IMR-90 (cell line): ENCODE results near the gene TMED6. TPM values are rescaled to one million over a fixed set of nuclear protein-coding genes. Genes with fewer than 3 reads are reported as not detected.

ENCODE experiments used
- ATAC-seq: fragments of 200-7000 bp; cut with Tn5 transposase; 2 replicates; pipeline ENCODE4 v1.9.1; 2020; ENCODE audit warnings: low read depth, mild to moderate bottlenecking, moderate library complexity
- BruUV-seq: library from RNA; stranded (reverse); fragments of 400-500 nt; replicated peaks from 2 replicates; lab custom pipeline; 2021; lab: Mats Ljungman, UMichigan
- CTCF ChIA-PET: fragments of 300-600 bp; formaldehyde crosslinking; extraction: SDS; loops from one replicate; lab custom pipeline; 2021; ENCODE audit warnings: antibody characterized with exemption; lab: Yijun Ruan, JAX
- POLR2A ChIA-PET: fragments of 300-600 bp; sonication (Branson Sonifier 250); formaldehyde crosslinking; loops from one replicate; lab custom pipeline; 2022; ENCODE audit warnings: antibody characterized with exemption; ENCODE audit not compliant: unreplicated experiment; lab: Charles Lee
- DNase-seq: peaks from one replicate; pipeline ENCODE4 v3.0.0; 2013
- H2AFZ ChIP-seq: replicated peaks from 2 replicates; pipeline ENCODE3; 2013; ENCODE audit warnings: low read length, mild to moderate bottlenecking; ENCODE audit not compliant: poor library complexity
- H2AK5ac ChIP-seq: 2 replicates; pipeline ENCODE4 v1.6.1; 2013; ENCODE audit warnings: low read depth, low read length, inconsistent platforms
- H2AK9ac ChIP-seq: replicated peaks from 2 replicates; pipeline ENCODE3; 2013; ENCODE audit warnings: mild to moderate bottlenecking, low read depth, low read length, moderate library complexity; ENCODE audit not compliant: poor library complexity
- H2BK120ac ChIP-seq: 2 replicates; pipeline ENCODE4 v1.6.1; 2013; ENCODE audit warnings: low read depth, low read length, inconsistent platforms
- H2BK15ac ChIP-seq: 3 replicates; pipeline ENCODE4 v1.6.1; 2013; ENCODE audit warnings: low read depth, low read length, inconsistent platforms
- H2BK20ac ChIP-seq: 2 replicates; pipeline ENCODE4 v1.6.1; 2013; ENCODE audit warnings: low read depth, mild to moderate bottlenecking, inconsistent platforms, low read length, moderate library complexity
- H2BK5ac ChIP-seq: 2 replicates; pipeline ENCODE4 v1.6.1; 2013; ENCODE audit warnings: mild to moderate bottlenecking, low read depth, low read length, inconsistent platforms; ENCODE audit not compliant: poor library complexity, severe bottlenecking
- H3K14ac ChIP-seq: replicated peaks from 2 replicates; pipeline ENCODE4 v1.6.1; 2013; ENCODE audit warnings: low read depth, low read length, inconsistent platforms
- H3K18ac ChIP-seq: 2 replicates; pipeline ENCODE4 v1.6.1; 2013; ENCODE audit warnings: low read depth, low read length, control low read depth
- H3K23ac ChIP-seq: 2 replicates; pipeline ENCODE4 v1.6.1; 2013; ENCODE audit warnings: low read depth, low read length, inconsistent platforms
- H3K27ac ChIP-seq: 2 replicates; pipeline ENCODE4 v1.5.1; 2013; ENCODE audit warnings: mild to moderate bottlenecking, control low read depth, low read length; ENCODE audit not compliant: insufficient read depth
- H3K27me3 ChIP-seq: 2 replicates; pipeline ENCODE4 v1.6.1; 2013; ENCODE audit warnings: low read length; ENCODE audit not compliant: control insufficient read depth, insufficient read depth
- H3K36me3 ChIP-seq: 2 replicates; pipeline ENCODE4 v1.6.1; 2013; ENCODE audit warnings: low read length, mixed read lengths; ENCODE audit not compliant: control insufficient read depth, insufficient read depth
- H3K4ac ChIP-seq: 2 replicates; pipeline ENCODE4 v1.6.1; 2013; ENCODE audit warnings: low read depth, low read length, inconsistent platforms
- H3K4me1 ChIP-seq: 2 replicates; pipeline ENCODE4 v1.6.1; 2013; ENCODE audit warnings: low read length, mixed read lengths; ENCODE audit not compliant: control insufficient read depth, insufficient read depth
- H3K4me2 ChIP-seq: 2 replicates; pipeline ENCODE4 v1.6.1; 2013; ENCODE audit warnings: low read depth, mild to moderate bottlenecking, control low read depth, low read length, moderate library complexity
- H3K4me3 ChIP-seq: 2 replicates; pipeline ENCODE4 v1.5.1; 2013; ENCODE audit warnings: low read depth, mild to moderate bottlenecking, control low read depth, low read length, moderate library complexity; ENCODE audit not compliant: insufficient read depth
- H3K56ac ChIP-seq: 2 replicates; pipeline ENCODE4 v1.6.1; 2013; ENCODE audit warnings: low read length, inconsistent platforms; ENCODE audit not compliant: insufficient read depth; ENCODE audit errors: extremely low read depth
- H3K79me1 ChIP-seq, 2 experiments: 2 replicates each; pipeline ENCODE4 v1.6.1; 2013; ENCODE audit warnings: low read length in 2 of 2, inconsistent platforms in 1 of 2, low read depth in 1 of 2
- H3K9ac ChIP-seq: 2 replicates; pipeline ENCODE4 v1.6.1; 2013; ENCODE audit warnings: low read depth, low read length, control low read depth
- H3K9me1 ChIP-seq: 2 replicates; pipeline ENCODE4 v1.6.1; 2013; ENCODE audit warnings: low read length, inconsistent platforms; ENCODE audit not compliant: insufficient read depth
- H3K9me3 ChIP-seq: 2 replicates; pipeline ENCODE4 v1.6.1; 2013; ENCODE audit warnings: low read length; ENCODE audit not compliant: control insufficient read depth, insufficient read depth
- H4K20me1 ChIP-seq: 2 replicates; pipeline ENCODE4 v1.6.1; 2013; ENCODE audit warnings: low read length, inconsistent platforms; ENCODE audit not compliant: insufficient read depth
- H4K5ac ChIP-seq: 2 replicates; pipeline ENCODE4 v1.6.1; 2013; ENCODE audit warnings: mild to moderate bottlenecking, low read depth, low read length, control low read depth
- H4K8ac ChIP-seq, 2 experiments: 2 replicates each; pipeline ENCODE4 v1.6.1; 2013; ENCODE audit warnings: low read depth in 2 of 2, low read length in 2 of 2, control low read depth in 1 of 2, inconsistent platforms in 1 of 2
- H4K91ac ChIP-seq: 2 replicates; pipeline ENCODE4 v1.6.1; 2013; ENCODE audit warnings: low read depth, low read length, inconsistent platforms; ENCODE audit not compliant: insufficient read depth
- CEBPB ChIP-seq: IDR thresholded peaks from 2 replicates; pipeline ENCODE4 v1.6.1; 2012; ENCODE audit warnings: low read depth, low read length, improper control_type of control experiment
- CHD1 ChIP-seq: IDR thresholded peaks from 2 replicates; pipeline ENCODE4 v1.6.1; 2012; ENCODE audit warnings: low read depth, low read length, improper control_type of control experiment
- NFE2L2 ChIP-seq: fragments of 150-350 bp; IDR thresholded peaks from 2 replicates; pipeline ENCODE4 v1.6.1; 2016; ENCODE audit warnings: low read depth, mild to moderate bottlenecking, low read length
- SMC3 ChIP-seq: fragments of 150-350 bp; IDR thresholded peaks from 2 replicates; pipeline ENCODE4 v1.6.1; 2016; ENCODE audit warnings: low read depth, mild to moderate bottlenecking, antibody characterized with exemption, low read length, moderate library complexity
- WGBS, 2 experiments: methylation state at CpG; one replicate each; pipeline versions ENCODE4 v1.1.5 to v1.1.7; 2013; ENCODE audit warnings: missing lambda C conversion rate in 2 of 2; ENCODE audit not compliant: insufficient read length in 1 of 2; ENCODE audit errors: extremely low coverage in 2 of 2; 5-methylcytosine and 5-hydroxymethylcytosine counted together
- dilution Hi-C: fragments of 300-500 bp; cut with HindIII; formaldehyde crosslinking; loops from one replicate; pipeline ENCODE4 v1.14.3; 2018; ENCODE audit warnings: low sequenced_read_pairs; ENCODE audit not compliant: unreplicated experiment
- in situ Hi-C: fragments of 300-500 bp; cut with MboI; formaldehyde crosslinking; loops from 3 replicates; pipeline ENCODE4 v1.14.3; 2019; ENCODE audit warnings: low sequenced_read_pairs, inconsistent platforms, mixed read lengths
- intact Hi-C: fragments of 100-400 bp; cut with micrococcal nuclease; formaldehyde crosslinking; loops from 2 replicates; pipeline ENCODE4 v1.10.0; 2022
- polyA plus RNA-seq, 3 experiments: library from polyadenylated mRNA; depleted of rRNA; stranded (reverse); fragments of >200 nt; gene quantifications; 2 replicates each; pipeline ENCODE4 v1.2.3, GENCODE V29; 2012; ENCODE audit warnings: low replicate concordance in 1 of 3
- total RNA-seq: library from RNA; depleted of rRNA; stranded (reverse); fragments of >200 nt; gene quantifications from 2 replicates; pipeline ENCODE4 v1.2.3, GENCODE V29; 2012

TMED6 gene
- total and polyA plus RNA-seq, 2 of the 4 experiments (the other 2 are of a cell fraction) = 0.10 TPM; not detected in 1

DNA sequence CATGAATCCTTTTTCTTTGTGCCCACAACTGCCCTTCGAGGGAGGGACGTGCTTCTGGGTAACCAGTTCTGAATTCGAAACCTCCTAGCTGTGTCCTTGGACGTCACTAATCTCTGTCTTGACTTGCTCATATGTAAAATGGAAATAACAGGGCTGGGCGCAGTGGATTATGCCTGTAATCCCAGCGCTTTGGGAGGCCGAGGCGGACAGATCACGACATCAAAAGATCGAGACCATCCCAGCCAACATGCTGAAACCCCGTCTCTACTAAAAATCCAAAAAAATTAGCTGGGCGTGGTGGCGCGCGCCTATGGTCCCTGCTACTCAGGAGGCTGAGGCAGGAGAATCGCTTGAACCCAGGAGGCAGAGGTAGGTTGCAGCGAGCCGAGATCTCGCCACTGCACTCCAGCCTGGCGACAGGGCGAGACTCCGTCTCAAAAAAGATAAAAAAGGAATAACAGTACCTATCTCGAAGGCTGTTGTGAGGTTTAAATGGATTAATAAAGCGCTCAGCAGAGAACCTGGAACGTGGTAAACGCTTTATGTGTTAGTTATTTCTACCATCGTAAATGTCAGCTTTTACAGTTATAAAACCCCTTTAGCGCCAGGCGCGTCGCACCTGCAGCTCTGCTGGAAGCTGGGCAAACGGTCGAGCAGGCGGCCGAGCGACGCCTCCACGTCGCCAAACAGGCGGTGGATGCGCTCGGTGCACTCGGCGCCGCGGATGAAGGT, 12.9 kb downstream of the TMED6 start:
- ChIA-PET CTCF (no interaction called here), POLR2A (interaction anchor here (0.6 kb wide), 1 partner anchor 9 kb away, joined by 5 read pairs; no protein-coding TSS in a partner anchor)
- H3K4me3 ChIP-seq = peak overlapping the region; percentile 69
- no TSS peak for BruUV-seq
- WGBS, 2 experiments = 11% methylated on average over 18 of the region's 46 CpGs; no CpG with 5 or more reads in 1 of the 2 experiments
- H4K20me1 ChIP-seq = no peaks in the 10 kb centered on the region
- peak overlapping the region; percentile 74 for H3K4ac ChIP-seq
- no peak overlapping the region; the same call in 2 of the 3 replicates for H2BK15ac ChIP-seq
- H3K9me3 ChIP-seq = no peaks in the 10 kb centered on the region
- dilution Hi-C loops = no loop called here
- peak overlapping the region; percentile 83; the same call in 1 of the 2 replicates for H2AK5ac ChIP-seq
- peak overlapping the region; percentile 68 for H3K27ac ChIP-seq
- peak overlapping the region; percentile 83 for H3K9ac ChIP-seq
- H3K9me1 ChIP-seq = no peaks in the 10 kb centered on the region
- H4K8ac ChIP-seq = peak overlapping the region; percentile 65 to 74
- peaks cover 35 to 65% of the 10 kb centered on the region in 2 experiments for H3K79me1 ChIP-seq
- H3K4me2 ChIP-seq = peak overlapping the region; percentile 86
- TF ChIP-seq NFE2L2 = no peak
- TF ChIP-seq CEBPB = no peak
- 0 out of 2 replicates have a peak, but pooled peaks have one; percentile 32 for TF ChIP-seq CHD1
- TF ChIP-seq SMC3 = no peak
- peak overlapping the region; percentile 75 for H2BK5ac ChIP-seq
- H3K14ac ChIP-seq = peak overlapping the region; percentile 93
- intact Hi-C loops = loop anchor here (1.0 kb wide), 1 partner anchor 416 kb away; the partner anchor contains the start of gene NOB1
- peaks cover 31% of the 10 kb centered on the region for H3K36me3 ChIP-seq
- peaks cover 4% of the 10 kb centered on the region for H3K4me1 ChIP-seq
- peak overlapping the region; percentile 27 for H4K5ac ChIP-seq
- no peak overlapping the region for H3K18ac ChIP-seq
- H3K56ac ChIP-seq = peak overlapping the region; percentile 28
- H2AFZ ChIP-seq = peak overlapping the region; percentile 98
- DNase-seq (no peak), ATAC-seq (no peak)
- H3K23ac ChIP-seq = peak overlapping the region; percentile 77
- H3K27me3 ChIP-seq = no peaks in the 10 kb centered on the region
- in situ Hi-C loops = no loop called here
- H4K91ac ChIP-seq = 0 out of 2 replicates have a peak overlapping the region, but pooled peaks have one; percentile 15
- H2BK20ac ChIP-seq = no peak overlapping the region
- H2AK9ac ChIP-seq = peak overlapping the region; percentile 97
- H2BK120ac ChIP-seq = no peak overlapping the region
